Hematopoietic multipotent progenitor cell treated with erythropoietin and hydrocortisone succinate and interleukin-3 and kit ligand, for 8 days (in vitro differentiated cells): ENCODE measurements around the gene SGK1.
"Not testable (repeated sequence)": the region's sequence is repeated elsewhere in the genome, so short reads cannot be mapped to it uniquely, and the experiment has no call there.

Experiments
- DNase-seq: peaks from one replicate; pipeline ENCODE4 v3.0.0-alpha.2; 2015

Gene SGK1

GRCh38 chr6:134326192-134326591 is 8.3 kb upstream of the SGK1 start:
- not testable (repeated sequence) for DNase-seq

GRCh38 chr6:134324766-134325165 is 6.9 kb upstream of the SGK1 start:
- no peak for DNase-seq

GRCh38 chr6:134324141-134324540 is 6.2 kb upstream of the SGK1 start:
- DNase-seq: no peak

- DNase-seq: no peak
These were observed 5.8 kb upstream of the SGK1 start for GRCh38 chr6:134323698-134324097.

GRCh38 chr6:134323294-134323693 is 5.4 kb upstream of the SGK1 start:
- DNase-seq: no peak

- DNase-seq: no peak
These were observed 4.3 kb upstream of the SGK1 start for GRCh38 chr6:134322216-134322615.

GRCh38 chr6:134321246-134321645 is 3.3 kb upstream of the SGK1 start:
- DNase-seq: no peak

- DNase-seq: not testable (repeated sequence)
These were observed 1.8 kb upstream of the SGK1 start for GRCh38 chr6:134319686-134320085.

GRCh38 chr6:134318974-134319281 is 1.0 kb upstream of the SGK1 start:
- DNase-seq: no peak

- DNase-seq: no peak
These were observed 493 bp upstream of the SGK1 start for GRCh38 chr6:134318236-134318973.

GRCh38 chr6:134316733-134317431 is 1.0 kb downstream of the SGK1 start:
- DNase-seq: peak; percentile 35

GRCh38 chr6:134315974-134316441 is 1.9 kb downstream of the SGK1 start:
- DNase-seq: peak; percentile 68

GRCh38 chr6:134315189-134315588 is 2.7 kb downstream of the SGK1 start:
- peak; percentile 92 for DNase-seq

GRCh38 chr6:134314006-134314821 is 3.7 kb downstream of the SGK1 start:
- DNase-seq: no peak

GRCh38 chr6:134312038-134312660 is 5.8 kb downstream of the SGK1 start:
- no peak for DNase-seq

- no peak for DNase-seq
These were observed 7.1 kb downstream of the SGK1 start for GRCh38 chr6:134310817-134311216.

GRCh38 chr6:134309983-134310605 is 7.8 kb downstream of the SGK1 start:
- no peak for DNase-seq

GRCh38 chr6:134309227-134309626 is 8.7 kb downstream of the SGK1 start:
- no peak for DNase-seq

- no peak for DNase-seq
These were observed 9.1 kb downstream of the SGK1 start for GRCh38 chr6:134308800-134309199.

- DNase-seq: no peak
These were observed 10.0 kb downstream of the SGK1 start for GRCh38 chr6:134307870-134308269.

- no peak for DNase-seq
These were observed 10.8 kb downstream of the SGK1 start for GRCh38 chr6:134307075-134307474.

- not testable (repeated sequence) for DNase-seq
These were observed 13.5 kb downstream of the SGK1 start for GRCh38 chr6:134304381-134304780.

- no peak for DNase-seq
These were observed 14.0 kb downstream of the SGK1 start for GRCh38 chr6:134303891-134304290.
